HepG2 (cell line): ENCODE measurements around the gene PRSS21. TPM values are rescaled to one million over a fixed set of nuclear protein-coding genes. Genes with fewer than 3 reads are reported as not detected.

ENCODE experiments used
- ATAC-seq: fragments of 200-7000 bp; cut with Tn5 transposase; 3 replicates; pipeline ENCODE4 v1.9.1; 2020; ENCODE audit warnings: mild to moderate bottlenecking, moderate library complexity
- BruUV-seq: library from RNA; stranded (reverse); fragments of 400-500 nt; replicated peaks from 2 replicates; lab custom pipeline; 2021; lab: Mats Ljungman, UMichigan
- CTCF ChIA-PET: fragments of 300-600 bp; formaldehyde crosslinking; extraction: SDS; loops from one replicate; lab custom pipeline; 2021; ENCODE audit warnings: low total read pairs, inconsistent platforms, low intra/inter-chr PET ratio; lab: Yijun Ruan, JAX
- POLR2A ChIA-PET: fragments of 350-600 bp; sonication (Branson Sonifier 250); formaldehyde crosslinking; loops from one replicate; lab custom pipeline; 2020; ENCODE audit warnings: antibody characterized with exemption, inconsistent platforms; lab: Yijun Ruan, JAX
- DNase-seq: peaks from one replicate; pipeline ENCODE4 v3.0.0-alpha.2; 2015; ENCODE audit warnings: low spot score
- FAIRE-seq: peaks from 3 replicates; lab custom pipeline; 2011; peaks lifted over from hg19 to GRCh38; lab: Jason Lieb, UNC
- H2AFZ ChIP-seq: one replicate; pipeline ENCODE4 v1.6.1; 2011; ENCODE audit warnings: low read length, inconsistent platforms
- H3K27ac ChIP-seq: fragments of 300-600 bp; 3 replicates; pipeline ENCODE4 v1.8.0; 2011; ENCODE audit warnings: mixed run types, mild to moderate bottlenecking, mixed read lengths, low read length, inconsistent platforms; ENCODE audit not compliant: insufficient read depth; ENCODE audit errors: extremely low read length
- H3K27me3 ChIP-seq, 2 experiments: fragments of 200-600 bp in 1 of 2; 2 replicates in 1 of 2; 3 replicates in 1 of 2; pipeline versions ENCODE4 v1.6.0 to v1.8.0; 2011; ENCODE audit warnings: low read length in 2 of 2, mild to moderate bottlenecking in 2 of 2, moderate library complexity in 2 of 2, inconsistent platforms in 1 of 2; ENCODE audit not compliant: insufficient read depth in 2 of 2, control insufficient read depth in 1 of 2
- H3K36me3 ChIP-seq, 2 experiments: fragments of 200-600 bp in 1 of 2; replicated peaks in 1 of 2; 2 replicates in 1 of 2; 3 replicates in 1 of 2; pipeline versions ENCODE4 v1.5.1 to v1.8.0; 2011; ENCODE audit warnings: low read length in 2 of 2, inconsistent platforms in 1 of 2; ENCODE audit not compliant: insufficient read depth in 2 of 2, control insufficient read depth in 1 of 2
- H3K4me1 ChIP-seq: 2 replicates; pipeline ENCODE4 v1.5.1; 2012; ENCODE audit warnings: low read length, inconsistent platforms; ENCODE audit not compliant: insufficient read depth
- H3K4me2 ChIP-seq: 2 replicates; pipeline ENCODE4 v1.6.0; 2011; ENCODE audit warnings: low read depth, low read length, inconsistent platforms
- H3K4me3 ChIP-seq, 3 experiments: fragments of 200-600 bp in 1 of 3; sonication (generic), shearing (Covaris generic) in 1 of 3; replicated peaks in 1 of 3; 2 replicates each; pipeline ENCODE4 v1.5.1; 2011 to 2016; ENCODE audit warnings: low read length in 3 of 3, inconsistent platforms in 2 of 3, low read depth in 2 of 3, mild to moderate bottlenecking in 2 of 3, control low read depth in 1 of 3, mixed read lengths in 1 of 3; ENCODE audit not compliant: insufficient read depth in 1 of 3
- H3K79me2 ChIP-seq: one replicate; pipeline ENCODE4 v1.6.1; 2011; ENCODE audit warnings: low read length, inconsistent platforms; ENCODE audit not compliant: insufficient read depth
- H3K9ac ChIP-seq: 2 replicates; pipeline ENCODE4 v1.6.0; 2011; ENCODE audit warnings: mild to moderate bottlenecking, low read depth, low read length, inconsistent platforms; ENCODE audit not compliant: insufficient read depth
- H3K9me3 ChIP-seq: 2 replicates; pipeline ENCODE4 v1.5.1; 2012; ENCODE audit warnings: mild to moderate bottlenecking, low read length
- H4K20me1 ChIP-seq: 2 replicates; pipeline ENCODE4 v1.6.0; 2011; ENCODE audit warnings: inconsistent platforms, mild to moderate bottlenecking, low read length, moderate library complexity; ENCODE audit not compliant: insufficient read depth
- KDM5A ChIP-seq: fragments of 200-600 bp; sonication (generic); IDR thresholded peaks from 2 replicates; pipeline ENCODE4 v1.7.0; 2018; ENCODE audit warnings: antibody characterized with exemption, mild to moderate bottlenecking, low read length, borderline replicate concordance
- NR2F6 ChIP-seq, 2 experiments: IDR thresholded peaks; 2 replicates each; pipeline ENCODE4 v1.6.1; 2016; ENCODE audit warnings: antibody characterized with exemption in 1 of 2, mild to moderate bottlenecking in 1 of 2
- RBM22 ChIP-seq: fragments of 200-400 bp; formaldehyde crosslinking; optimal IDR thresholded peaks from 2 replicates; pipeline ENCODE3; 2017; ENCODE audit warnings: mild to moderate bottlenecking, low read length, moderate library complexity
- SALL2 ChIP-seq: sonication (generic); formaldehyde crosslinking; IDR thresholded peaks from 2 replicates; pipeline ENCODE4 v1.8.1; 2023; ENCODE audit warnings: mild to moderate bottlenecking, missing genetic modification reagents, inconsistent platforms
- SP5 ChIP-seq: IDR thresholded peaks from 2 replicates; pipeline ENCODE4 v1.6.1; 2016; ENCODE audit warnings: low read depth, borderline replicate concordance
- SYNCRIP ChIP-seq: fragments of 200-400 bp; formaldehyde crosslinking; IDR thresholded peaks from 2 replicates; pipeline ENCODE4 v1.6.1; 2018; ENCODE audit warnings: mild to moderate bottlenecking, low read depth, low read length; ENCODE audit not compliant: insufficient read depth
- TEAD3 ChIP-seq: optimal IDR thresholded peaks from 2 replicates; pipeline ENCODE3; 2016; ENCODE audit warnings: borderline replicate concordance
- ZFP37 ChIP-seq: sonication (generic); formaldehyde crosslinking; IDR thresholded peaks from 2 replicates; pipeline ENCODE4 v1.4.0; 2020; ENCODE audit warnings: missing genetic modification reagents, borderline replicate concordance
- ZNF557 ChIP-seq: sonication (generic); formaldehyde crosslinking; IDR thresholded peaks from 2 replicates; pipeline ENCODE4 v1.4.0; 2020; ENCODE audit warnings: missing genetic modification reagents
- ZNF772 ChIP-seq: sonication (generic); formaldehyde crosslinking; IDR thresholded peaks from 2 replicates; pipeline ENCODE4 v1.5.0; 2020; ENCODE audit warnings: mild to moderate bottlenecking, missing genetic modification reagents
- ZSCAN25 ChIP-seq: sonication (generic); formaldehyde crosslinking; IDR thresholded peaks from 2 replicates; pipeline ENCODE4 v1.8.0; 2022; ENCODE audit warnings: mild to moderate bottlenecking, missing genetic modification reagents
- WGBS: methylation state at CpG from one replicate; pipeline ENCODE4 v1.1.6; 2017; ENCODE audit warnings: low lambda C conversion rate; 5-methylcytosine and 5-hydroxymethylcytosine counted together
- in situ Hi-C: cut with HindIII; loops from 2 replicates; pipeline ENCODE4 v1.10.0; 2017; ENCODE audit warnings: low pct_unique_long_range_greater_than_20kb; ENCODE audit not compliant: extremely low pct_ligation_motif_present
- intact Hi-C: fragments of 100-400 bp; cut with micrococcal nuclease; formaldehyde crosslinking; loops from one replicate; pipeline ENCODE4 v1.10.0; 2022; ENCODE audit not compliant: unreplicated experiment
- polyA plus RNA-seq, 8 experiments: library from polyadenylated mRNA; depleted of rRNA in 3 of 8; stranded (reverse) in 7 of 8; unstranded in 1 of 8; fragments of >200 nt; fragmentation: Illumina TruSeq in 4 of 8; extraction: Trizol in 4 of 8; gene quantifications; 2 replicates each; pipeline versions ENCODE4 v1.2.1 to v1.2.3, GENCODE V29; 2011 to 2016; ENCODE audit warnings: low read depth in 4 of 8, missing spikeins in 1 of 8, mixed read lengths in 1 of 8; ENCODE audit not compliant: insufficient read depth in 1 of 8
- total RNA-seq, 5 experiments: library from RNA; depleted of rRNA; stranded (reverse); fragments of >200 nt; fragmentation: Illumina TruSeq; extraction: Trizol; gene quantifications; 2 replicates each; pipeline ENCODE4 v1.2.3, GENCODE V29; 2016; ENCODE audit warnings: low read depth in 1 of 5
- TF ChIP-seq, protein P1 (sequence below): sonication (generic); IDR thresholded peaks from 2 replicates; pipeline ENCODE4 v1.6.1; 2016; ENCODE audit warnings: low read depth, borderline replicate concordance
- TF ChIP-seq, protein P2 (sequence below): sonication (generic); formaldehyde crosslinking; IDR thresholded peaks from 2 replicates; pipeline ENCODE4 v1.4.0; 2020; ENCODE audit warnings: missing genetic modification reagents
- TF ChIP-seq, protein P3 (sequence below): sonication (generic); formaldehyde crosslinking; IDR thresholded peaks from 2 replicates; pipeline ENCODE4 v1.8.0; 2022; ENCODE audit warnings: mild to moderate bottlenecking, missing genetic modification reagents

PRSS21 gene
- total and polyA plus RNA-seq, 2 of the 13 experiments (the other 11 are each of a cell fraction or from before 2014, with no cell fraction given) = not detected

DNA sequence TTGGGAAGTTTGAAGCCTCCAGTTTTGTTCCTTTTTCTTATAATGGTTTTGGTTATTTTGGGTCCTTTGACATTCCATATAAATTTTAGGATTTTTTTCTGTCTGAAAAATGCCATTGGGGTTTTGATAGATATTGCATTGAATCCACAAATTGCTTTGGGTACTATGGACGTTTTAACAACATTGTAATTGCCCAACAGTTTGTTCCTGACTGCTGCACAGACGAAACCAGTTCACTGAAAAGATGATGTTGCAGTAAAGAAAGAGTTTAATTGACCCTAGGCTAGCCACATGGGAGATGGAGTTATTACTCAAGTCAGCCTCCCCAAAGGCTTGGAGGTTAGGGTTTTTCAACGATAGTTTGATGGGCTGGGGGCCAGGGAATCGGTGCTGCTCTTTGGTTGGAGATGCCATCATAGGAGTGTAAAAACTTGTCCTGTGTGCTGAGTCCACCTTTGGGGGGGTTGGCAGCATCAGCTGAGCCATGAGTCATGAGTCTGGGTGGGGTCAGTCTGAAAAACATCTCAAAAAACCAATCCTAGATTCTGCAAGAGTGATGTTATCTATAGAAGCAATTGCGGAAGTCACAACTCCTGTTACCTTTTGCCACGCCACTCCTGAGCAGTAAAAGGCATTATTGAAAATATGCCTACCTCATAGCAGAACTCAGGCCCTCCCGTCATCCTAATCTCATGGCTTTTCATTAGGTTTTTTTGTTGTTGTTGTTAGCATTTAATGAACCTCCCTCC lies 21.5 kb upstream of the PRSS21 start (continued):
- TF ChIP-seq KDM5A (no peak), SP5 (CRISPR knock-in tag) (no peak)
- TF ChIP-seq, protein P1, sequence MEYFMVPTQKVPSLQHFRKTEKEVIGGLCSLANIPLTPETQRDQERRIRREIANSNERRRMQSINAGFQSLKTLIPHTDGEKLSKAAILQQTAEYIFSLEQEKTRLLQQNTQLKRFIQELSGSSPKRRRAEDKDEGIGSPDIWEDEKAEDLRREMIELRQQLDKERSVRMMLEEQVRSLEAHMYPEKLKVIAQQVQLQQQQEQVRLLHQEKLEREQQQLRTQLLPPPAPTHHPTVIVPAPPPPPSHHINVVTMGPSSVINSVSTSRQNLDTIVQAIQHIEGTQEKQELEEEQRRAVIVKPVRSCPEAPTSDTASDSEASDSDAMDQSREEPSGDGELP = peak; percentile 27; the same call in 1 of the 2 replicates

DNA sequence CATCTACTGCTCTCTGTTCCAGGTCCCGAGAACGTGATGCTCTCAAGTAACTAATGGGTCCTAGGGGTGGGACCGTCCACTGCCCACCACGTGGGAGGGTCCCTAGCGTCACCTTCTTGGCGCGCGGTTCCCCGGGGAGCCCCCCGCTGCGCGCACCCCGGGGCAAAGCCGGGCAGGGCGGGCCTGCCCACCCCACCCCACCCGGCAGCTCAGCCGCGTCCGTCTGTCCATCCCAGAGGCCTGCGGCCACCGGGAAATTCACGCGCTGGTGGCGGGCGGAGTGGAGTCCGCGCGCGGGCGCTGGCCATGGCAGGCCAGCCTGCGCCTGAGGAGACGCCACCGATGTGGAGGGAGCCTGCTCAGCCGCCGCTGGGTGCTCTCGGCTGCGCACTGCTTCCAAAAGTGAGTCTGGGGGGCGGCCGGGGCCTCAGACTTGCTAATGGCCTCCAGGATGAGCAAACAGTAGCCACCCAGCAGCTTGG lies 18.3 kb upstream of the PRSS21 start:
- intact Hi-C loops = no loop called here
- no peak for FAIRE-seq
- Histone ChIP-seq H3K4me2 (no peak overlapping the region), H3K27ac (no peak overlapping the region), H3K4me1 (peaks cover 25% of the 10 kb centered on the region), H3K79me2 (no peaks in the 10 kb centered on the region), H3K36me3 (no peaks in the 10 kb centered on the region), H3K9me3 (peaks cover 1% of the 10 kb centered on the region; the same call in 1 of the 2 replicates), H2AFZ (no peak overlapping the region), H3K9ac (no peak overlapping the region), H4K20me1 (no peaks in the 10 kb centered on the region), H3K4me3 (no peak overlapping the region), H3K27me3 (peaks cover 0 to 18% of the 10 kb centered on the region in 2 experiments; a peak in 1 of 5 replicates)
- in situ Hi-C loops = no loop called here
- ATAC-seq = no peak; the same call in 2 of the 3 replicates
- no peak for DNase-seq
- no TSS peak for BruUV-seq
- POLR2A ChIA-PET = no interaction called here
- 89% methylated on average over 15 of the region's 39 CpGs for WGBS
- CTCF ChIA-PET = no interaction called here
- no peak for TF ChIP-seq NR2F6 (IDR thresholded peaks at IDR 0.05)
- TF ChIP-seq NR2F6 (CRISPR knock-in tag; IDR thresholded peaks at IDR 0.05) = no peak
- no peak for TF ChIP-seq RBM22
- TF ChIP-seq TEAD3 (CRISPR knock-in tag) = no peak
- TF ChIP-seq ZFP37 (CRISPR knock-in tag) = no peak
- TF ChIP-seq, protein P2, sequence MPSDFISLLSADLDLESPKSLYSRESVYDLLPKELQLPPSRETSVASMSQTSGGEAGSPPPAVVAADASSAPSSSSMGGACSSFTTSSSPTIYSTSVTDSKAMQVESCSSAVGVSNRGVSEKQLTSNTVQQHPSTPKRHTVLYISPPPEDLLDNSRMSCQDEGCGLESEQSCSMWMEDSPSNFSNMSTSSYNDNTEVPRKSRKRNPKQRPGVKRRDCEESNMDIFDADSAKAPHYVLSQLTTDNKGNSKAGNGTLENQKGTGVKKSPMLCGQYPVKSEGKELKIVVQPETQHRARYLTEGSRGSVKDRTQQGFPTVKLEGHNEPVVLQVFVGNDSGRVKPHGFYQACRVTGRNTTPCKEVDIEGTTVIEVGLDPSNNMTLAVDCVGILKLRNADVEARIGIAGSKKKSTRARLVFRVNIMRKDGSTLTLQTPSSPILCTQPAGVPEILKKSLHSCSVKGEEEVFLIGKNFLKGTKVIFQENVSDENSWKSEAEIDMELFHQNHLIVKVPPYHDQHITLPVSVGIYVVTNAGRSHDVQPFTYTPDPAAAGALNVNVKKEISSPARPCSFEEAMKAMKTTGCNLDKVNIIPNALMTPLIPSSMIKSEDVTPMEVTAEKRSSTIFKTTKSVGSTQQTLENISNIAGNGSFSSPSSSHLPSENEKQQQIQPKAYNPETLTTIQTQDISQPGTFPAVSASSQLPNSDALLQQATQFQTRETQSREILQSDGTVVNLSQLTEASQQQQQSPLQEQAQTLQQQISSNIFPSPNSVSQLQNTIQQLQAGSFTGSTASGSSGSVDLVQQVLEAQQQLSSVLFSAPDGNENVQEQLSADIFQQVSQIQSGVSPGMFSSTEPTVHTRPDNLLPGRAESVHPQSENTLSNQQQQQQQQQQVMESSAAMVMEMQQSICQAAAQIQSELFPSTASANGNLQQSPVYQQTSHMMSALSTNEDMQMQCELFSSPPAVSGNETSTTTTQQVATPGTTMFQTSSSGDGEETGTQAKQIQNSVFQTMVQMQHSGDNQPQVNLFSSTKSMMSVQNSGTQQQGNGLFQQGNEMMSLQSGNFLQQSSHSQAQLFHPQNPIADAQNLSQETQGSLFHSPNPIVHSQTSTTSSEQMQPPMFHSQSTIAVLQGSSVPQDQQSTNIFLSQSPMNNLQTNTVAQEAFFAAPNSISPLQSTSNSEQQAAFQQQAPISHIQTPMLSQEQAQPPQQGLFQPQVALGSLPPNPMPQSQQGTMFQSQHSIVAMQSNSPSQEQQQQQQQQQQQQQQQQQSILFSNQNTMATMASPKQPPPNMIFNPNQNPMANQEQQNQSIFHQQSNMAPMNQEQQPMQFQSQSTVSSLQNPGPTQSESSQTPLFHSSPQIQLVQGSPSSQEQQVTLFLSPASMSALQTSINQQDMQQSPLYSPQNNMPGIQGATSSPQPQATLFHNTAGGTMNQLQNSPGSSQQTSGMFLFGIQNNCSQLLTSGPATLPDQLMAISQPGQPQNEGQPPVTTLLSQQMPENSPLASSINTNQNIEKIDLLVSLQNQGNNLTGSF (CRISPR knock-in tag) = no peak
- no peak for TF ChIP-seq SYNCRIP
- TF ChIP-seq SALL2 = no peak
- TF ChIP-seq ZNF557 (CRISPR knock-in tag) = no peak
- TF ChIP-seq, protein P3, sequence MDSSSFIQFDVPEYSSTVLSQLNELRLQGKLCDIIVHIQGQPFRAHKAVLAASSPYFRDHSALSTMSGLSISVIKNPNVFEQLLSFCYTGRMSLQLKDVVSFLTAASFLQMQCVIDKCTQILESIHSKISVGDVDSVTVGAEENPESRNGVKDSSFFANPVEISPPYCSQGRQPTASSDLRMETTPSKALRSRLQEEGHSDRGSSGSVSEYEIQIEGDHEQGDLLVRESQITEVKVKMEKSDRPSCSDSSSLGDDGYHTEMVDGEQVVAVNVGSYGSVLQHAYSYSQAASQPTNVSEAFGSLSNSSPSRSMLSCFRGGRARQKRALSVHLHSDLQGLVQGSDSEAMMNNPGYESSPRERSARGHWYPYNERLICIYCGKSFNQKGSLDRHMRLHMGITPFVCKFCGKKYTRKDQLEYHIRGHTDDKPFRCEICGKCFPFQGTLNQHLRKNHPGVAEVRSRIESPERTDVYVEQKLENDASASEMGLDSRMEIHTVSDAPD (CRISPR knock-in tag) = no peak
- TF ChIP-seq ZSCAN25 (CRISPR knock-in tag) = no peak
- no peak for TF ChIP-seq ZNF772 (CRISPR knock-in tag)
